Globus pallidus (tissue), 1 donor: ENCODE results near the gene SPHK2.
A peak's percentile ranks its signal among the peaks of the same experiment; 100 is the strongest.
"Not testable (repeated sequence)": the region's sequence is repeated elsewhere in the genome, so short reads cannot be mapped to it uniquely, and the experiment has no call there.

Experiments used
- DNase-seq: peaks from one replicate; pipeline ENCODE4 v3.0.0-alpha.2; 2015; ENCODE audit warnings: low spot score

SPHK2 gene

GRCh38 chr19:48660852-48661710 is 41.8 kb downstream of the SPHK2 start:
- DNase-seq = peak; percentile 83

- DNase-seq = no peak
Observed at GRCh38 chr19:48661711-48662090, 42.4 kb downstream of the SPHK2 start.

- no peak for DNase-seq
Observed at GRCh38 chr19:48663667-48664066, 44.4 kb downstream of the SPHK2 start.

GRCh38 chr19:48664476-48664875 is 45.2 kb downstream of the SPHK2 start:
- no peak for DNase-seq

GRCh38 chr19:48665786-48666185 is 46.5 kb downstream of the SPHK2 start:
- DNase-seq = no peak

GRCh38 chr19:48668332-48668731 is 49.0 kb downstream of the SPHK2 start:
- DNase-seq = no peak

- no peak for DNase-seq
Observed at GRCh38 chr19:48668761-48669160, 49.5 kb downstream of the SPHK2 start.

GRCh38 chr19:48669903-48670668 is 50.8 kb downstream of the SPHK2 start:
- no peak for DNase-seq

- DNase-seq = no peak
Observed at GRCh38 chr19:48670699-48671445, 51.6 kb downstream of the SPHK2 start.

GRCh38 chr19:48671446-48671995 is 52.2 kb downstream of the SPHK2 start:
- DNase-seq = no peak

GRCh38 chr19:48672994-48673393 is 53.7 kb downstream of the SPHK2 start, which contains the start of gene NTN5:
TSS of gene NTN5 (minus strand) at chr19:48673017. CDS start at chr19:48670986, 2,031 bp downstream.
- DNase-seq = no peak

- no peak for DNase-seq
Observed at GRCh38 chr19:48673436-48674100, 54.3 kb downstream of the SPHK2 start.

- no peak for DNase-seq
Observed at GRCh38 chr19:48674216-48674809, 55.0 kb downstream of the SPHK2 start.

GRCh38 chr19:48674921-48675824 is 55.9 kb downstream of the SPHK2 start:
- peak; percentile 86 for DNase-seq

- DNase-seq = no peak
Observed at GRCh38 chr19:48676487-48676886, 57.2 kb downstream of the SPHK2 start.

- DNase-seq = no peak
Observed at GRCh38 chr19:48676887-48677286, 57.6 kb downstream of the SPHK2 start.

- no peak for DNase-seq
Observed at GRCh38 chr19:48678201-48678600, 58.9 kb downstream of the SPHK2 start.

GRCh38 chr19:48680006-48680405 is 60.7 kb downstream of the SPHK2 start:
- not testable (repeated sequence) for DNase-seq
